GM12892 (cell line): ENCODE measurements around the gene RPL4.

Source experiments
- DNase-seq: peaks from one replicate; pipeline ENCODE4 v3.0.0; 2011; ENCODE audit not compliant: insufficient read length
- FAIRE-seq: peaks from 2 replicates; lab custom pipeline; 2011; peaks lifted over from hg19 to GRCh38; lab: Jason Lieb, UNC
- POLR2A ChIP-seq: IDR thresholded peaks from 2 replicates; pipeline ENCODE4 v1.6.1; 2011; ENCODE audit warnings: low read depth, low read length, control low read depth
- POLR2AphosphoS5 ChIP-seq: IDR thresholded peaks from 2 replicates; pipeline ENCODE4 v1.6.1; 2011; ENCODE audit warnings: low read depth, low read length, control low read depth
- TAF1 ChIP-seq: IDR thresholded peaks from 2 replicates; pipeline ENCODE4 v1.6.1; 2011; ENCODE audit warnings: low read depth, mild to moderate bottlenecking, control low read depth, low read length, borderline replicate concordance

The RPL4 gene

GRCh38 chr15:66488525-66488924 lies 16.1 kb downstream of the RPL4 start:
- DNase-seq: no peak
- no peak for FAIRE-seq
- no peak for TF ChIP-seq POLR2AphosphoS5
- TF ChIP-seq POLR2A: no peak
- TF ChIP-seq TAF1: no peak

GRCh38 chr15:66486887-66487286 lies 17.8 kb downstream of the RPL4 start:
- DNase-seq: no peak
- no peak for FAIRE-seq
- no peak for TF ChIP-seq POLR2A
- no peak for TF ChIP-seq TAF1
- no peak for TF ChIP-seq POLR2AphosphoS5

GRCh38 chr15:66484539-66485112 lies 20.0 kb downstream of the RPL4 start:
- TF ChIP-seq POLR2A (no peak), POLR2AphosphoS5 (no peak), TAF1 (no peak)
- DNase-seq (no peak), FAIRE-seq (no peak)

- FAIRE-seq (no peak), DNase-seq (no peak)
- TF ChIP-seq POLR2AphosphoS5 (no peak), TAF1 (no peak), POLR2A (no peak)
Measured at GRCh38 chr15:66483131-66483566, 21.5 kb downstream of the RPL4 start.

- DNase-seq: no peak
- FAIRE-seq: no peak
- no peak for TF ChIP-seq POLR2AphosphoS5
- no peak for TF ChIP-seq TAF1
- no peak for TF ChIP-seq POLR2A
Measured at GRCh38 chr15:66482539-66482938, 22.1 kb downstream of the RPL4 start.

- DNase-seq (no peak), FAIRE-seq (no peak)
- no peak for TF ChIP-seq TAF1
- TF ChIP-seq POLR2A: no peak
- no peak for TF ChIP-seq POLR2AphosphoS5
Measured at GRCh38 chr15:66481107-66481856, 23.4 kb downstream of the RPL4 start.

GRCh38 chr15:66480267-66480666 lies 24.4 kb downstream of the RPL4 start:
- FAIRE-seq: no peak
- no peak for DNase-seq
- TF ChIP-seq POLR2A (no peak), POLR2AphosphoS5 (no peak), TAF1 (no peak)

GRCh38 chr15:66477011-66477410 lies 27.6 kb downstream of the RPL4 start:
- TF ChIP-seq POLR2A: no peak
- no peak for TF ChIP-seq POLR2AphosphoS5
- no peak for TF ChIP-seq TAF1
- no peak for DNase-seq
- no peak for FAIRE-seq

- no peak for DNase-seq
- TF ChIP-seq POLR2A (no peak), TAF1 (no peak), POLR2AphosphoS5 (no peak)
- no peak for FAIRE-seq
Measured at GRCh38 chr15:66476535-66476934, 28.1 kb downstream of the RPL4 start.

GRCh38 chr15:66474963-66475362 lies 29.7 kb downstream of the RPL4 start:
- TF ChIP-seq TAF1: no peak
- no peak for TF ChIP-seq POLR2AphosphoS5
- TF ChIP-seq POLR2A: no peak
- FAIRE-seq: no peak
- no peak for DNase-seq

- no peak for TF ChIP-seq POLR2A
- no peak for TF ChIP-seq TAF1
- TF ChIP-seq POLR2AphosphoS5: no peak
- DNase-seq (no peak), FAIRE-seq (no peak)
Measured at GRCh38 chr15:66474135-66474534, 30.5 kb downstream of the RPL4 start.
